Endothelial cell of umbilical vein (primary cell): Measurements from ENCODE around the gene ALPK1. TPM values are rescaled to one million over a fixed set of nuclear protein-coding genes. Genes with fewer than 3 reads are reported as not detected.

Source experiments
- BruUV-seq: library from RNA; stranded (reverse); fragments of 400-500 nt; replicated peaks from 2 replicates; lab custom pipeline; 2021; lab: Mats Ljungman, UMichigan
- CTCF ChIA-PET: fragments of 300-600, 350-600 bp; sonication (Branson Sonifier 250); formaldehyde crosslinking; loops from one replicate; lab custom pipeline; 2021; ENCODE audit warnings: antibody characterized with exemption, inconsistent platforms; lab: Charles Lee
- POLR2A ChIA-PET: fragments of 300-600, 350-600 bp; sonication (Branson Sonifier 250); formaldehyde crosslinking; loops from one replicate; lab custom pipeline; 2021; ENCODE audit warnings: antibody characterized with exemption, inconsistent platforms; lab: Charles Lee
- DNase-seq: peaks from one replicate; pipeline ENCODE4 v3.0.0-alpha.2; 2011; ENCODE audit warnings: low read depth, low spot score
- FAIRE-seq: peaks from 2 replicates; lab custom pipeline; 2011; peaks lifted over from hg19 to GRCh38; lab: Jason Lieb, UNC
- H2AFZ ChIP-seq: 2 replicates; pipeline ENCODE4 v1.6.0; 2012; ENCODE audit warnings: low read depth, low read length, control low read depth, inconsistent platforms
- H3K27ac ChIP-seq: 2 replicates; pipeline ENCODE4 v1.5.1; 2011; ENCODE audit warnings: low read depth, mild to moderate bottlenecking, control low read depth, low read length, moderate library complexity; ENCODE audit not compliant: insufficient read depth
- H3K27me3 ChIP-seq, 2 experiments: 2 replicates each; pipeline versions ENCODE4 v1.6.0 to v1.6.1; 2011; ENCODE audit warnings: low read length in 2 of 2, mixed read lengths in 1 of 2; ENCODE audit not compliant: control insufficient read depth in 2 of 2, insufficient read depth in 2 of 2
- H3K36me3 ChIP-seq, 2 experiments: 2 replicates in 1 of 2; 3 replicates in 1 of 2; pipeline ENCODE4 v1.5.1; 2011; ENCODE audit warnings: low read length in 2 of 2, mild to moderate bottlenecking in 1 of 2, moderate library complexity in 1 of 2; ENCODE audit not compliant: control insufficient read depth in 2 of 2, insufficient read depth in 2 of 2; ENCODE audit errors: extremely low read depth in 1 of 2
- H3K4me1 ChIP-seq: 3 replicates; pipeline ENCODE4 v1.5.1; 2011; ENCODE audit warnings: mild to moderate bottlenecking, low read length; ENCODE audit not compliant: control insufficient read depth, insufficient read depth; ENCODE audit errors: extremely low read depth
- H3K4me2 ChIP-seq: 2 replicates; pipeline ENCODE4 v1.6.1; 2011; ENCODE audit warnings: low read length, control low read depth, mixed read lengths; ENCODE audit not compliant: insufficient read depth
- H3K4me3 ChIP-seq, 3 experiments: fragments of 200-600 bp in 1 of 3; sonication (generic), shearing (Covaris generic) in 1 of 3; replicated peaks in 1 of 3; 2 replicates each; pipeline ENCODE4 v1.5.1; 2011 to 2016; ENCODE audit warnings: control low read depth in 3 of 3, low read length in 3 of 3, mild to moderate bottlenecking in 2 of 3, inconsistent platforms in 1 of 3, low read depth in 1 of 3, moderate library complexity in 1 of 3; ENCODE audit not compliant: insufficient read depth in 1 of 3
- H3K79me2 ChIP-seq: 2 replicates; pipeline ENCODE4 v1.6.0; 2012; ENCODE audit warnings: low read length, inconsistent platforms; ENCODE audit not compliant: control insufficient read depth, insufficient read depth
- H3K9ac ChIP-seq: replicated peaks from 2 replicates; pipeline ENCODE3; 2011; ENCODE audit warnings: low read length, control low read depth; ENCODE audit not compliant: insufficient read depth; ENCODE audit errors: extremely low read depth
- H3K9me1 ChIP-seq: replicated peaks from 3 replicates; pipeline ENCODE4 v1.6.0; 2011; ENCODE audit warnings: mild to moderate bottlenecking, low read length; ENCODE audit not compliant: control insufficient read depth, insufficient read depth; ENCODE audit errors: extremely low read depth
- H3K9me3 ChIP-seq: replicated peaks from 2 replicates; pipeline ENCODE4 v1.5.1; 2012; ENCODE audit warnings: low read length, inconsistent platforms; ENCODE audit not compliant: control insufficient read depth, insufficient read depth
- H4K20me1 ChIP-seq: replicated peaks from 2 replicates; pipeline ENCODE3; 2011; ENCODE audit warnings: mild to moderate bottlenecking, low read length; ENCODE audit not compliant: control insufficient read depth, insufficient read depth; ENCODE audit errors: extremely low read depth
- CTCF ChIP-seq, 2 donors: IDR thresholded peaks; 1 replicate in 1 of 2; 2 replicates in 1 of 2; pipeline ENCODE4 v1.5.1; 2011; ENCODE audit warnings: low read length in 2 of 2, mild to moderate bottlenecking in 2 of 2, moderate library complexity in 2 of 2, control low read depth in 1 of 2, inconsistent platforms in 1 of 2, low read depth in 1 of 2; ENCODE audit not compliant: insufficient read depth in 1 of 2; ENCODE audit errors: extremely low read depth in 1 of 2
- EZH2 ChIP-seq: IDR thresholded peaks from 2 replicates; pipeline ENCODE4 v1.6.1; 2012; ENCODE audit warnings: borderline replicate concordance, low read depth, mild to moderate bottlenecking, moderate library complexity, low read length, inconsistent platforms; ENCODE audit not compliant: severe bottlenecking
- FOS ChIP-seq: IDR thresholded peaks from 2 replicates; pipeline ENCODE4 v1.6.1; 2011; ENCODE audit warnings: mild to moderate bottlenecking, low read length, moderate library complexity, borderline replicate concordance; ENCODE audit not compliant: insufficient read depth
- GATA2 ChIP-seq: IDR thresholded peaks from 2 replicates; pipeline ENCODE4 v1.7.0; 2011; ENCODE audit warnings: low read depth, mild to moderate bottlenecking, moderate library complexity, mixed read lengths, low read length; ENCODE audit not compliant: insufficient read length, insufficient read depth
- JUN ChIP-seq: IDR thresholded peaks from 2 replicates; pipeline ENCODE4 v1.6.1; 2011; ENCODE audit warnings: borderline replicate concordance, low read depth; ENCODE audit not compliant: insufficient read length, insufficient read depth
- MAX ChIP-seq: IDR thresholded peaks from 2 replicates; pipeline ENCODE4 v1.6.1; 2011; ENCODE audit not compliant: insufficient read depth, insufficient read length
- MYC ChIP-seq: IDR thresholded peaks from one replicate; pipeline ENCODE4 v1.6.1; 2011; ENCODE audit warnings: mild to moderate bottlenecking, low read depth, low read length
- POLR2A ChIP-seq: IDR thresholded peaks from 2 replicates; pipeline ENCODE4 v1.6.1; 2012; ENCODE audit warnings: low read depth, mild to moderate bottlenecking, control low read depth, low read length
- POLR2AphosphoS5 ChIP-seq: IDR thresholded peaks from 2 replicates; pipeline ENCODE4 v1.6.1; 2012; ENCODE audit warnings: low read depth, mild to moderate bottlenecking, control low read depth, low read length, moderate library complexity; ENCODE audit not compliant: insufficient read depth
- dilution Hi-C: fragments of 300-500 bp; cut with MboI; formaldehyde crosslinking; loops from one replicate; pipeline ENCODE4 v1.15.0; 2019; ENCODE audit warnings: low sequenced_read_pairs; ENCODE audit not compliant: extremely low pct_ligation_motif_present
- intact Hi-C: fragments of 100-400 bp; cut with micrococcal nuclease; formaldehyde crosslinking; loops from one replicate; pipeline ENCODE4 v1.10.0; 2022
- polyA plus RNA-seq, 4 experiments: library from polyadenylated mRNA; depleted of rRNA in 3 of 4; stranded (reverse) in 3 of 4; unstranded in 1 of 4; fragments of >200 nt; gene quantifications; 2 replicates each; pipeline versions ENCODE4 v1.2.1 to v1.2.3, GENCODE V29; 2011 to 2012; ENCODE audit warnings: missing spikeins in 1 of 4
- total RNA-seq: library from RNA; stranded (reverse); gene quantifications from 2 replicates; pipeline ENCODE4 v1.2.3, GENCODE V29; 2021

Gene ALPK1
- total and polyA plus RNA-seq, 2 donors (not counting 3 experiments of a cell fraction or from before 2014, with no cell fraction given): 1.4 to 5.5 TPM

- Histone ChIP-seq H3K9ac (no peak overlapping the region), H3K9me1 (no peaks in the 10 kb centered on the region), H3K4me3 (no peak overlapping the region), H3K27ac (no peak overlapping the region), H3K4me2 (no peak overlapping the region), H4K20me1 (no peaks in the 10 kb centered on the region), H3K79me2 (peaks cover 12% of the 10 kb centered on the region), H3K4me1 (peaks cover 4% of the 10 kb centered on the region), H3K36me3 (peaks cover 2 to 4% of the 10 kb centered on the region in 2 experiments), H3K9me3 (no peaks in the 10 kb centered on the region), H3K27me3 (no peaks in the 10 kb centered on the region), H2AFZ (no peak overlapping the region)
- POLR2A ChIA-PET: no interaction called here
- DNase-seq (no peak), FAIRE-seq (no peak)
- CTCF ChIA-PET: no interaction called here
- no TSS peak for BruUV-seq
- dilution Hi-C loops: no loop called here
- intact Hi-C loops: no loop called here
- TF ChIP-seq JUN: no peak
- TF ChIP-seq MAX: no peak
- no peak for TF ChIP-seq MYC
- TF ChIP-seq FOS: no peak
- TF ChIP-seq POLR2AphosphoS5: no peak
- TF ChIP-seq EZH2: no peak
- TF ChIP-seq GATA2: no peak
- no peak for TF ChIP-seq POLR2A
- no peak for TF ChIP-seq CTCF (IDR thresholded peaks at IDR 0.05; ENCODE audit: extremely low read depth in 1 of 2, insufficient read depth in 1 of 2, low read depth in 1 of 2, low read length in 2 of 2)
These were observed 22.2 kb upstream of the ALPK1 start for GRCh38 chr4:112274959-112275358.
